Upper lobe of left lung (tissue), 4 donors: Measurements from ENCODE around the gene ANKRD44.

ENCODE experiments used
- CTCF ChIP-seq, 6 experiments: fragments of 450-650 bp in 4 of 6; fragments of 200-600 bp in 2 of 6; sonication (generic) in 2 of 6; IDR thresholded peaks; one replicate each; pipeline ENCODE4 v1.5.1; 2016 to 2019; ENCODE audit warnings: antibody characterized with exemption in 6 of 6
- POLR2A ChIP-seq, 4 donors: fragments of 450-650 bp; IDR thresholded peaks; one replicate each; pipeline ENCODE4 v1.5.1; 2016 to 2017; ENCODE audit warnings: antibody characterized with exemption in 4 of 4, mild to moderate bottlenecking in 2 of 4
- POLR2AphosphoS5 ChIP-seq, 2 donors: sonication (generic); formaldehyde crosslinking; IDR thresholded peaks; one replicate each; pipeline ENCODE4 v1.5.1; 2017; ENCODE audit warnings: antibody characterized with exemption in 2 of 2

GRCh38 chr2:197232010-197232409, 78.6 kb downstream of the ANKRD44 start:
- TF ChIP-seq CTCF (IDR thresholded peaks at IDR 0.05) = no peak
- TF ChIP-seq POLR2AphosphoS5 (IDR thresholded peaks at IDR 0.05) = no peak
- no peak for TF ChIP-seq POLR2A (IDR thresholded peaks at IDR 0.05)
